SH-SY5Y (cell line): ENCODE measurements around the gene BIRC7.

ENCODE experiments used
- GATA2 ChIP-seq: IDR thresholded peaks from 2 replicates; pipeline ENCODE4 v1.6.1; 2011; ENCODE audit warnings: mild to moderate bottlenecking, low read depth, low read length
- GATA3 ChIP-seq: IDR thresholded peaks from 2 replicates; pipeline ENCODE4 v1.6.1; 2011; ENCODE audit warnings: low read depth, mild to moderate bottlenecking, low read length, moderate library complexity

The BIRC7 gene

GRCh38 chr20:63268671-63269439 lies 33.1 kb downstream of the BIRC7 start:
- TF ChIP-seq GATA2 (no peak), GATA3 (no peak)

GRCh38 chr20:63269724-63270123 lies 34.0 kb downstream of the BIRC7 start:
- TF ChIP-seq GATA3 (no peak), GATA2 (no peak)

GRCh38 chr20:63270606-63271325 lies 35.1 kb downstream of the BIRC7 start:
- TF ChIP-seq GATA2 (no peak), GATA3 (no peak)

- no peak for TF ChIP-seq GATA3
- TF ChIP-seq GATA2 = no peak
Observed at GRCh38 chr20:63272105-63273058, 36.7 kb downstream of the BIRC7 start, which contains the start of gene ARFGAP1. Gene ARFGAP1 (plus strand): TSS chr20:63272813. CDS start chr20:63275581, 2,768 bp downstream.

- TF ChIP-seq GATA2 (no peak), GATA3 (no peak)
Observed at GRCh38 chr20:63273059-63273579, 37.4 kb downstream of the BIRC7 start.

GRCh38 chr20:63273635-63274380 lies 38.1 kb downstream of the BIRC7 start:
- no peak for TF ChIP-seq GATA3
- TF ChIP-seq GATA2 = no peak

- no peak for TF ChIP-seq GATA3
- TF ChIP-seq GATA2 = no peak
Observed at GRCh38 chr20:63274381-63275228, 38.9 kb downstream of the BIRC7 start.

- TF ChIP-seq GATA2 (no peak), GATA3 (no peak)
Observed at GRCh38 chr20:63275825-63276224, 40.1 kb downstream of the BIRC7 start.

- TF ChIP-seq GATA2 (no peak), GATA3 (no peak)
Observed at GRCh38 chr20:63276956-63277355, 41.3 kb downstream of the BIRC7 start.

- no peak for TF ChIP-seq GATA2
- TF ChIP-seq GATA3 = no peak
Observed at GRCh38 chr20:63277466-63278272, 42.0 kb downstream of the BIRC7 start.

- TF ChIP-seq GATA2 (no peak), GATA3 (no peak)
Observed at GRCh38 chr20:63278661-63279060, 43.0 kb downstream of the BIRC7 start.

- TF ChIP-seq GATA2 (no peak), GATA3 (no peak)
Observed at GRCh38 chr20:63279931-63280330, 44.2 kb downstream of the BIRC7 start.
